MV-4-11 (cell line): Measurements from ENCODE around the gene CDC6.
"Not testable (repeated sequence)": the region's sequence is repeated elsewhere in the genome, so short reads cannot be mapped to it uniquely, and the experiment has no call there.

Source experiments
- DNase-seq: peaks from one replicate; lab custom pipeline; 2025; lab: John Stamatoyannopoulos, UW

The CDC6 gene

GRCh38 chr17:40287159-40287493 lies 553 bp upstream of the CDC6 start:
- DNase-seq, result no peak

GRCh38 chr17:40290629-40291280 lies 3.1 kb downstream of the CDC6 start:
- peak; percentile 63 for DNase-seq

GRCh38 chr17:40291281-40291664 lies 3.6 kb downstream of the CDC6 start:
- DNase-seq, result no peak

- DNase-seq, result no peak
Measured at GRCh38 chr17:40293363-40293762, 5.7 kb downstream of the CDC6 start.

GRCh38 chr17:40295488-40296436 lies 8.1 kb downstream of the CDC6 start:
- DNase-seq, result no peak

- no peak for DNase-seq
Measured at GRCh38 chr17:40297511-40297910, 9.8 kb downstream of the CDC6 start.

GRCh38 chr17:40298726-40299125 lies 11.0 kb downstream of the CDC6 start:
- DNase-seq, result no peak

GRCh38 chr17:40299159-40299757 lies 11.6 kb downstream of the CDC6 start:
- DNase-seq, result not testable (repeated sequence)

GRCh38 chr17:40301315-40301714 lies 13.6 kb downstream of the CDC6 start:
- DNase-seq, result peak; percentile 27

GRCh38 chr17:40303009-40303657 lies 15.5 kb downstream of the CDC6 start:
- DNase-seq, result peak; percentile 73

- no peak for DNase-seq
Measured at GRCh38 chr17:40303708-40304551, 16.3 kb downstream of the CDC6 start.

GRCh38 chr17:40304552-40304863 lies 16.8 kb downstream of the CDC6 start:
- DNase-seq, result not testable (repeated sequence)

- not testable (repeated sequence) for DNase-seq
Measured at GRCh38 chr17:40304866-40305265, 17.2 kb downstream of the CDC6 start.

- no peak for DNase-seq
Measured at GRCh38 chr17:40306395-40306794, 18.7 kb downstream of the CDC6 start.

GRCh38 chr17:40307001-40307730 lies 19.5 kb downstream of the CDC6 start:
- DNase-seq, result no peak

GRCh38 chr17:40307740-40308239 lies 20.1 kb downstream of the CDC6 start:
- DNase-seq, result no peak

GRCh38 chr17:40309031-40309948 lies 21.6 kb downstream of the CDC6 start, which contains the start of gene RARA:
RARA (plus strand) TSS chr17:40309180; CDS start chr17:40331219, 22,039 bp downstream.
- no peak for DNase-seq

GRCh38 chr17:40309949-40310510 lies 22.4 kb downstream of the CDC6 start:
- no peak for DNase-seq

GRCh38 chr17:40310882-40311391 lies 23.3 kb downstream of the CDC6 start:
- DNase-seq, result no peak
